Natural killer cell treated with Interleukin-12 subunit alpha and Interleukin-12 subunit beta and Interleukin-15 and Interleukin-18, amount 100 ng/mL, for 72 hours (primary cell): Measurements from ENCODE around the gene PLEKHG1. TPM values are rescaled to one million over a fixed set of nuclear protein-coding genes. Genes with fewer than 3 reads are reported as not detected.

Experiments
- ATAC-seq, 2 donors: fragments of 150-1000 bp; cut with Tn5 transposase in 1 of 2; sonication (Bioruptor Pico), chemical (Tn5 transposase) in 1 of 2; 2 replicates each; pipeline ENCODE4 v1.10.0; 2021
- DNase-seq: peaks from one replicate; pipeline ENCODE4 v3.0.0; 2022; ENCODE audit warnings: low spot score
- H3K27ac Mint-ChIP-seq, 2 donors: 1 replicate in 1 of 2; 2 replicates in 1 of 2; pipeline ENCODE4 v1.8.0; 2022; ENCODE audit warnings: mixed read lengths in 2 of 2, mild to moderate bottlenecking in 1 of 2, moderate library complexity in 1 of 2
- H3K27me3 Mint-ChIP-seq, 2 donors: 1 replicate in 1 of 2; 2 replicates in 1 of 2; pipeline ENCODE4 v1.8.0; 2022; ENCODE audit warnings: mixed read lengths in 2 of 2
- H3K36me3 Mint-ChIP-seq: one replicate; pipeline ENCODE4 v1.8.0; 2022; ENCODE audit warnings: mixed read lengths
- H3K4me1 Mint-ChIP-seq, 2 donors: 1 replicate in 1 of 2; 2 replicates in 1 of 2; pipeline ENCODE4 v1.8.0; 2022; ENCODE audit warnings: low read depth in 2 of 2, mixed read lengths in 2 of 2, mild to moderate bottlenecking in 1 of 2
- H3K4me3 Mint-ChIP-seq: one replicate; pipeline ENCODE4 v1.8.0; 2022; ENCODE audit warnings: mixed read lengths
- H3K9me3 Mint-ChIP-seq: 2 replicates; pipeline ENCODE4 v1.8.0; 2022; ENCODE audit warnings: mixed read lengths
- total RNA-seq, 2 donors: library from RNA; stranded (reverse); gene quantifications; one replicate each; pipeline ENCODE4 v1.2.3, GENCODE V29; 2022

The PLEKHG1 gene
- 1 to 10 TPM in 1 of 2 donors, under 1 TPM in 1; 0.29 to 3.3 TPM for total RNA-seq

- DNase-seq (no peak), ATAC-seq (peak; percentile 84 to 88)
- Mint-ChIP-seq H3K27me3 (peaks cover 46 to 55% of the 10 kb centered on the region in 2 donors), H3K36me3 (no peaks in the 10 kb centered on the region), H3K4me3 (peak within 1 kb of the TSS; percentile 77), H3K4me1 (peaks cover 12 to 15% of the 10 kb centered on the region in 2 donors), H3K9me3 (no peaks in the 10 kb centered on the region), H3K27ac (no peak within 1 kb of the TSS)
These were observed at the start of gene PLEKHG1 for GRCh38 chr6:150599199-150600009. PLEKHG1 (plus strand) TSS chr6:150599885; CDS start chr6:150733682, 133,797 bp downstream.

GRCh38 chr6:150550244-150550643 is 49.4 kb upstream of the PLEKHG1 start:
- no peak for DNase-seq
- Mint-ChIP-seq H3K36me3 (no peaks in the 10 kb centered on the region), H3K9me3 (peaks cover 2% of the 10 kb centered on the region), H3K4me3 (no peak overlapping the region), H3K27ac (no peak overlapping the region), H3K4me1 (peaks cover 0 to 3% of the 10 kb centered on the region in 2 donors), H3K27me3 (peaks cover 4 to 27% of the 10 kb centered on the region in 2 donors)
- peak in 1 of 2 donors; percentile 6 for ATAC-seq

DNA sequence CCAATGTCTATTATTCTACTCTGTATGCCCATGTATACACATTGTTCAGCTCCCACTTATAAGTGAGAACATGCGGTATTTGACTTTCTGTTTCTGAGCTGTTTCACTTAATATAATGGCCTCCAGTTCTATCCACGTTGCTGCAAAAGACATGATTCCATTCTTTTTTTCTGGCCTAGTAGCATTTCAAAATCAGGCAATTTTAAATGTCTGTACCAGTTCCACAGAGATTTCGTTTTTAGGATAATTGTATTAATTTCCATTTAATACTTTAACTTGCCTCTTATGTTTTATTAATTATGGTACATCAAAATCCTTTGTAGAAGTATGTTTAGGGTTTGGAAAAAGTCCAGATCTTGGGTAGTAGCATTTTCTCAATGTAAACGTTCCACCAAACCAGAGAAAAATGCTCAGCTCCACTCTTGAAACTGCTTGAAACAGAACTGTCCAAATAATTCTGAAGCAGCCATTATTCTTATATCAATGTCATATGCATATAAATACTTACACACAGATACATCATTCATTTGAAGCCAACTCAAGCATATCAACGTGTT is 42.6 kb upstream of the PLEKHG1 start:
- Mint-ChIP-seq H3K4me1 (no peaks in the 10 kb centered on the region), H3K27me3 (peaks cover 8 to 47% of the 10 kb centered on the region in 2 donors)

GRCh38 chr6:150560004-150560883 is 39.4 kb upstream of the PLEKHG1 start:
- peak; percentile 6 to 33 for ATAC-seq
- Mint-ChIP-seq H3K4me3 (no peak overlapping the region), H3K4me1 (no peaks in the 10 kb centered on the region), H3K9me3 (no peaks in the 10 kb centered on the region), H3K36me3 (no peaks in the 10 kb centered on the region), H3K27ac (no peak overlapping the region), H3K27me3 (peaks cover 8 to 53% of the 10 kb centered on the region in 2 donors)
- DNase-seq = no peak

More for the DNA sequence above, 42.6 kb upstream of the PLEKHG1 start:
- H3K27ac Mint-ChIP-seq = no peak overlapping the region
- ATAC-seq = no peak
- H3K36me3 Mint-ChIP-seq = no peaks in the 10 kb centered on the region
- DNase-seq = no peak
- H3K9me3 Mint-ChIP-seq = peaks cover 2% of the 10 kb centered on the region
- no peak overlapping the region for H3K4me3 Mint-ChIP-seq

GRCh38 chr6:150560884-150561219 is 38.8 kb upstream of the PLEKHG1 start:
- H3K27me3 Mint-ChIP-seq = peaks cover 10 to 53% of the 10 kb centered on the region in 2 donors
- no peak for ATAC-seq
- H3K36me3 Mint-ChIP-seq = no peaks in the 10 kb centered on the region
- DNase-seq = no peak
- no peaks in the 10 kb centered on the region for H3K9me3 Mint-ChIP-seq
- no peaks in the 10 kb centered on the region for H3K4me1 Mint-ChIP-seq
- no peak overlapping the region for H3K27ac Mint-ChIP-seq
- no peak overlapping the region for H3K4me3 Mint-ChIP-seq

GRCh38 chr6:150565945-150566344 is 33.7 kb upstream of the PLEKHG1 start:
- Mint-ChIP-seq H3K27ac (no peak overlapping the region), H3K36me3 (no peaks in the 10 kb centered on the region), H3K4me1 (no peaks in the 10 kb centered on the region), H3K27me3 (peaks cover 14 to 50% of the 10 kb centered on the region in 2 donors), H3K4me3 (no peak overlapping the region), H3K9me3 (no peaks in the 10 kb centered on the region)
- ATAC-seq (no peak), DNase-seq (no peak)

- DNase-seq (no peak), ATAC-seq (no peak)
- Mint-ChIP-seq H3K36me3 (no peaks in the 10 kb centered on the region), H3K4me1 (no peaks in the 10 kb centered on the region), H3K27ac (no peak overlapping the region), H3K27me3 (peaks cover 14 to 50% of the 10 kb centered on the region in 2 donors), H3K4me3 (no peak overlapping the region), H3K9me3 (no peaks in the 10 kb centered on the region)
These were observed 33.2 kb upstream of the PLEKHG1 start for GRCh38 chr6:150566486-150566885.

GRCh38 chr6:150567380-150567779 is 32.3 kb upstream of the PLEKHG1 start:
- peaks cover 14 to 50% of the 10 kb centered on the region in 2 donors for H3K27me3 Mint-ChIP-seq
- no peak for DNase-seq
- no peaks in the 10 kb centered on the region for H3K9me3 Mint-ChIP-seq
- no peak for ATAC-seq
- no peak overlapping the region for H3K4me3 Mint-ChIP-seq
- H3K27ac Mint-ChIP-seq = no peak overlapping the region
- H3K36me3 Mint-ChIP-seq = no peaks in the 10 kb centered on the region
- H3K4me1 Mint-ChIP-seq = no peaks in the 10 kb centered on the region

GRCh38 chr6:150567823-150568383 is 31.8 kb upstream of the PLEKHG1 start:
- no peaks in the 10 kb centered on the region for H3K9me3 Mint-ChIP-seq
- no peaks in the 10 kb centered on the region for H3K36me3 Mint-ChIP-seq
- no peaks in the 10 kb centered on the region for H3K4me1 Mint-ChIP-seq
- H3K4me3 Mint-ChIP-seq = no peak overlapping the region
- no peak overlapping the region for H3K27ac Mint-ChIP-seq
- DNase-seq = no peak
- ATAC-seq = peak in 1 of 2 donors; percentile 27
- peaks cover 14 to 52% of the 10 kb centered on the region in 2 donors for H3K27me3 Mint-ChIP-seq

- peaks cover 15 to 53% of the 10 kb centered on the region in 2 donors for H3K27me3 Mint-ChIP-seq
- ATAC-seq (peak in 1 of 2 donors; percentile 33), DNase-seq (no peak)
- no peaks in the 10 kb centered on the region for H3K9me3 Mint-ChIP-seq
- H3K4me1 Mint-ChIP-seq = no peaks in the 10 kb centered on the region
- no peak overlapping the region for H3K27ac Mint-ChIP-seq
- no peaks in the 10 kb centered on the region for H3K36me3 Mint-ChIP-seq
- H3K4me3 Mint-ChIP-seq = no peak overlapping the region
These were observed 31.1 kb upstream of the PLEKHG1 start for GRCh38 chr6:150568560-150568959.

GRCh38 chr6:150569161-150569560 is 30.5 kb upstream of the PLEKHG1 start:
- no peak for DNase-seq
- H3K4me1 Mint-ChIP-seq = no peaks in the 10 kb centered on the region
- no peak overlapping the region for H3K4me3 Mint-ChIP-seq
- no peaks in the 10 kb centered on the region for H3K36me3 Mint-ChIP-seq
- ATAC-seq = no peak
- H3K27me3 Mint-ChIP-seq = peaks cover 16 to 55% of the 10 kb centered on the region in 2 donors
- no peak overlapping the region for H3K27ac Mint-ChIP-seq
- H3K9me3 Mint-ChIP-seq = no peaks in the 10 kb centered on the region

GRCh38 chr6:150573041-150573681 is 26.5 kb upstream of the PLEKHG1 start:
- H3K9me3 Mint-ChIP-seq = no peaks in the 10 kb centered on the region
- DNase-seq (no peak), ATAC-seq (peak in 1 of 2 donors; percentile 28)
- H3K27me3 Mint-ChIP-seq = peaks cover 19 to 60% of the 10 kb centered on the region in 2 donors
- H3K4me1 Mint-ChIP-seq = no peaks in the 10 kb centered on the region
- no peaks in the 10 kb centered on the region for H3K36me3 Mint-ChIP-seq
- no peak overlapping the region for H3K27ac Mint-ChIP-seq
- no peak overlapping the region for H3K4me3 Mint-ChIP-seq

DNA sequence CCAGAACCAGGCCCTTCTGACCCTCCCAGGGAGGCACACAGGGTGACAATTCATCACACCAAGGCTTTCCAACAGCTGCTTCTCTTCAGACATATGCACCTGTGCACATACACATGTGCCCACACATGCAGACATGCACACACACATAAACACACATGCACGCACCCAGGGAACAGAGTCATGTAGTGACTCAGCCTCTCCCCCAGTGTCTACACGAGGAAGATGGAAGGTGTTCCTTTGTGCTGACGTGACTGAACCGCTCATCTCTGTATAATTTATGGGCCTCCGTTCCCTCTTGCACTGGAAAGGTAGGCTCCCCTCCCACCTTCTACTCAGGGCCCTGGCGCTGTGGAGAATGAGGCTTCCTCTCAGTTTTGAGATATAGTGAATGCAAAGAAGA is 23.8 kb upstream of the PLEKHG1 start:
- DNase-seq = no peak
- peaks cover 14 to 39% of the 10 kb centered on the region in 2 donors for H3K27me3 Mint-ChIP-seq
- no peaks in the 10 kb centered on the region for H3K9me3 Mint-ChIP-seq
- no peak overlapping the region for H3K27ac Mint-ChIP-seq
- ATAC-seq = no peak
- H3K36me3 Mint-ChIP-seq = no peaks in the 10 kb centered on the region
- no peaks in the 10 kb centered on the region for H3K4me1 Mint-ChIP-seq
- H3K4me3 Mint-ChIP-seq = no peak overlapping the region
